GM21737 (cell line): Measurements from ENCODE around the gene SLC25A11.
"Not testable (repeated sequence)": the region's sequence is repeated elsewhere in the genome, so short reads cannot be mapped to it uniquely, and the experiment has no call there.

Source experiments
- ATAC-seq: cut with Tn5 transposase; IDR thresholded peaks from one replicate; pipeline ENCODE4 v1.9.1; 2021; ENCODE audit warnings: mild to moderate bottlenecking, moderate library complexity; ENCODE audit not compliant: unreplicated experiment

SLC25A11 gene

DNA sequence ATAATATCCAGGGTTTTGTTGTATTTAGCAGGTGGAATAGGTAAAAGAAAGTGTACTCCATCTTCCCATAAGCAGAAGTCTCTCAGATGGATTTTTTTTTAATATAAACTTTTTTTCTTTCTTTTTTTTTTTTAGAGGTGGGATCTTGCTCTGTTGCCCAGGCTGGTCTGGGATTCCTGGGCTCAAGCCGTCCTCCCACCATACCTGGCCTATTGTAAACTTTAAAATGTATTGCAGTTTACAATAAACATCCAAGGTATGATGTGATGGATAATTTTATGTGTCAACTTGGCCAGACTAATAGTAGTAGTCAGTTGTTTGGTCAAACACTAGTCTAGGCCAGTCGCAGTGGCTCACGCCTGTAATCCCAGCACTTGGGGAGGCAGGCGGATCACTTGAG lies 18.5 kb downstream of the SLC25A11 start:
- no peak for ATAC-seq

DNA sequence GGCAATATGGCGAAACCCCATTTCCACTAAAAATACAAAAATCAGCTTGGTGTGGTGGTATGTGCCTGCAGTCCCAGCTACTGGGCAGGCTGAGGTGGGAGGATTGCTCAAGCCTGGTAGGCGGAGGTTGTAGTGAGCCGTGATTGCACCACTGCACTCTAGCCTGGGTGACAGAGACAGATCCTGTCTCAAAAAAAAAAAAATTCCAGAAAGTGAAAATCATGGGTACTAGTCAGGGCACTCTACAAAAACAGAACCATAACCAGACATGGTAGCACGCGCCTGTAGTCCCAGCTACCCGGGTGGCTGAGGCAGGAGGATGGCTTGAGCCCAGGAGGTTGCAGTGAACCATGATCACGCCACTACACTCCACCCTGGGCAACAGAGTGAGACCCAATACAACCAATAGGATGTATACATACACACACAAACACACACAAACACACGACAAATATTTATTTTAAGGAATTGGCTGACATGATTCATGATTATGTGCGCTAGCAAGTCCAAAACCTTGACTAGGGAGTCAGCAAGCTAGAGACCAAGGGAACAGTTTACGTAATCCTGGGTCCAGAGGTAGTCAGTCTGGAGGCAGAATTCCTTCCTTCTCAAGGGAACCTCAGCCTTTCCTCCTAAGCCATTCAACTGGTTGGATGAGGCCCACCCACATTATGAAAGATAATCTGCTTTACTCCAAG lies 19.3 kb downstream of the SLC25A11 start:
- no peak for ATAC-seq

DNA sequence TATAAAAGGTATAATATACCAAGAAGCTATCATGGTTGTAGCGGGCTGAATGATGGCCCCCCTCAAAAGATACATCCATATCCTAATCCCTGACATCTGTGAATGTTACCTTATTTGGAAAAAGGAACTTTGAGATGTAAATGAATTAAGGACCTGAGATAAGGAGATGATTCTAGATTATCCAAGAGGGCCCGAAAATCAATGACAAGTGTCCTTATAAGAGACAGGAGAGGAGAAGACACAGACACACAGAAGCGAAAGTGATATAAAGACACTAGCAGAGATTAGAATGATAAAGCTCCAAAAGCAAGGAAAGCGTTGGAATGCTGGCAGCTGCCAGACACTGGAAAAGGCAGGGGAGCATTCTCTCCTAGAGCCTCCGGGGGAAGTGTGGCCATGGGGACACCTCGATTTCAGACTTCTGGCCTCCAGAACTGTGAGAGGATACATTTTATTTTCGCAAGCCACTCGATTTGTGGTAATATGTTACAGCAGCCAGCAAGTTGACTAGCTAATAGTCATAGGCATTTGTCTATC lies 20.3 kb downstream of the SLC25A11 start:
- no peak for ATAC-seq

DNA sequence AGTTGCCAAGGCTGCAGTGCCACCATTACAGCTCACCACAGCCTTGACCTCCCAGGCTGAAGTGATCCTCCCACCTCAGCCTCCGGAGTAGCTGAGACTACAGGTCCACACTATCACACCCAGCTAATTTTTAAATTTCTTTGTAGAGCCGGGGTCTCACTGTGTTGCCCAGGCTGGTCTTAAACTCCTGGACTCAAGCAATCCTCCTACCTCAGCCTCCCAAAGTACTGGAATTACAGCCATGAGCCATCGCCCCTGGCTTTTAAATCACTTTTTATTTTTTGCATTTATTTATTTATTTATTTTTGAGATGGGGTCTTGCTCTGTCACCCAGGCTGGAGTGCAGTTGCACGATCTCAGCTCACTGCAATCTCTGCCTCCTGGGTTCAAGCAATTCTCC lies 25.3 kb downstream of the SLC25A11 start:
- ATAC-seq, result not testable (repeated sequence)

DNA sequence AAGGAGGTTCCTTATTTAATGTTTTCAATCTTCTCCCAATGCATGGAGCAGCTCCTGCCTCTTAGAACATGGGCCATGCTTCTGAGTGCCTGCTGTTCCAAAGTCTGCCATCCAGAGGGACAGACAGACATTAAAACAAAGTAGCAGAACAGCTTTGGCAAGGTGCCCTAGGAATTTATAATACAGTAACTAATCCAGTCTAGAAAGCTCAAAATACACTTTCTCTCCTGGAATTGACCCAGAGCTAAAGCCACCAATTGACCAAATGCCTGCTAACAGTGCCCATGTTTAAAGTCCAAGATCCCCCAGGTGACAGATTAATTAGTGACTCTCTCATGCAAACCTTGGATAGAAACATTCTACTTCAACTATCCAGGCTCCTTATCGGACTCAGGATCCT lies 25.9 kb downstream of the SLC25A11 start:
- no peak for ATAC-seq

DNA sequence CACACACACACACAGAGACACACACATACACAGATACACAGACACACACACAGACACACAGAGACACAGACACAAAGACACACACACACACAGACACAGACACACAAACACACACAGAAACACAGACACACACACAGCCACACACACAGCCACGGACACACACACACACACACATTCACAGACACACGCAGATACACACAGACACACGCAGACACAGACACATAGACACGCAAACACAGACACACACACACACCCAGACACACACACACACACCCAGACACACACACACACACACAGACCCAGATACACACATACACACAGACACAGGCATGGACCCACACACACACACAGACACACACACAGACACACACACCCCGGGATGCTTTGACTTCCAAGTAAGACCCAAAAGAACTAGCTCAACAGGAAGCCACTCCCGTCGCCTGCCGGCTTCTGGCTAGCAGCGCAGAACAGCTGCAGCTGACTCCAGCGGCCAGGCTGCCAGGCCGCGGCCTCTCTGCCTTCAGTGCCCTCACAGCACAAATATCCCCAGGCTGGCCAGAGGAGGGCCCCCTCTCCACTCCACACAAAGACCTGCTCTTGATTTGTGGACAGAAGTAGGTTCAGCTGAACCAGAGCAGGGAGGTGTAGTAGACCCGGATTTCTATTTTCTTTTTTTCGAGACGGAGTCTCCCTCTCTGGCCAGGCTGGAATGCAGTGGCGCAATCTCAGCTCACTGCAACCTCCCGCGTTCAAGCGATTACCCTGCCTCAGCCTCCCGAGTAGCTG lies 30.9 kb downstream of the SLC25A11 start:
- ATAC-seq, result no peak

DNA sequence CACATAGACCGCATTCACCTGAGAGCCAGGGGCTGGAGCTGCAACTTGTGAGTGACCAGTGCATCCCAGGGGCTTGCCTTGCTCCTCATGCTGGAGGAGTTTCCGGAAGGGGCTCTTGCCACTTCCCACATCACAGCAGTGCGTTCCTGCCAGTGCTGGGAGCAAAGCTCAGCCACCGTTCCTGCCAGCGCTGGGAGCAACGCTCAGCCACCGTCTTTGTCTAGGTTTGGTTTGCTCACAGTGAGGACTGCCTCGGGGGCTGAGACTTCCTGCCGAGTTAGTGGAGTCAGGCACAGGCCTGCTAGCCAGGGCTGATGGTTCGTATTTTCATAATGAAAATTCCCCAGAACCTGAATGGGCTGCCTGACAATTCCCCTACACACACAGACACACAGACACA lies 31.5 kb downstream of the SLC25A11 start:
- ATAC-seq, result no peak

DNA sequence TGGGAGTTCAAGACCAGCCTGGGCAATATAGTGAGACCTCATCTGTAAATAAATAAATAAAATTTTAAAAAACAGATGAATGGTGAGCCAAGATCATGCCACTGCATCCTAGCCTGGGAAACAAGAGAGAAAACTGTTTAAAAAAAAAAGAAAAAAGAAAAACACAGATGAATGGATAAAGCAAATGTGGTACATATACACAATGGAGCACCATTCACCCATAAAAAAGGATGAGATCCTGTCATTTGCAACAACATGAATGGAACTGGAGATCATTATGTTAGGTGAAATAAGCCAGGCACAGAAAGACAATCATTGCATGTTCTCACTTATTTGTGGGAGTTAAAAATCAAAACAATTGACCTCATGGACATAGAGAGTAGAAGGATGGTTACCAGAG lies 33.2 kb downstream of the SLC25A11 start:
- ATAC-seq, result not testable (repeated sequence)

DNA sequence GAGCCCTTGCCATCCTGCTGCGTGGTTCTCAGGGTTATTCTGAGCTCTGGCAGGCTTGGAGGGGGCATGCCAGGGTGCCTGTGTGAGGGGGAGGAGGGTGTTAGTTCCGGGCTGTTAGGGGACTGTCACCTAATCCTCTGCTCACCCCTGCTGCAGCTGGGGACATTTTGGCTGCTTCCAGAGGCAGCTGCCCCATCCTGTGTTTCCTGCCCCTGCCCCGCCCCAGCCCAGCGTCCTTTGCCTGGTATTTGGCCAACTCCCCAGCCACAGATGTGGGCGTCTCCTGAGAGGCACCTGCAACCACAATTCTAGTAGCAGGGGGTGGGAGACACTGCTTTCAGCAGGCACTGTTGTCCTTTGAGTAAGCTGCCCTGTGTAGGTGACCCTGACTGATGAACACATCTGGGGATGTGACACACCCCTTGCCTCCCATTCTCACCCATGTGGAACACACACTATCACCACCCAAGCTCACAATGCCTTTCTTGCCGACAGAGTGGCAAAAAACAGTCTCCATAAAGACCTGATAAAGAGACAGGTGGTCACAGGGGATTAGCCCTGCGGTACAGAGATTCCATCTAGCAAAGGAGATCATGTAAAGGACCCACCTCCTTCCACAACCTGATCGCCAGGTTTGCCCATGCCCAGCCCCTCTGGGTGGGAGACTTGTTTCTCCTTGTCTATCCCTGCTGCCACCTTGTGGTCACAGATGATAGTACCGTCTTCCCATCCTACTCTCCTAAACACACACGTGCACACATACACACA lies 36.6 kb downstream of the SLC25A11 start, which contains the start of gene CHRNE:
CHRNE (minus strand) TSS at position 48 of the 768 bp plus-strand sequence; CDS start at position 13, 35 bp downstream.
- no peak for ATAC-seq

DNA sequence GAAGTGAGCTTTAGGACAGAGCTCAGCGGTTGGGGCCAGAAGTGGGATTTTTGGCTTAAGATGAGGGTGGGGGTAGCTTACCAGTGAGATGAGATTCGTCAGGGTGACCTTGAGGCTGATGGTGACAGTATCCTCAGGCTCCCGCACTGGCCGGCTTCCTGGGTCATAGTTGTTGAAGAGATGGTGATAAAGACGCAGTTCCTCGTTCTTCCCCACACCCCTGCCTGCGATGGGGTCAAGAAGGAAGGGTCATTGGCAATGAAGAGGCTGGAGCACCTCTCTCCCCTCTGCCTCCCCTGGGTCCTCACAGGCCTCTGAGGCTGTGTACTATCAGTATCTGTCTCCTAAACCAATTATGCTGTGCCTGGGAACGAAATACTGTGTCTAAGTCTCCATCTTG lies 37.3 kb downstream of the SLC25A11 start:
- no peak for ATAC-seq

DNA sequence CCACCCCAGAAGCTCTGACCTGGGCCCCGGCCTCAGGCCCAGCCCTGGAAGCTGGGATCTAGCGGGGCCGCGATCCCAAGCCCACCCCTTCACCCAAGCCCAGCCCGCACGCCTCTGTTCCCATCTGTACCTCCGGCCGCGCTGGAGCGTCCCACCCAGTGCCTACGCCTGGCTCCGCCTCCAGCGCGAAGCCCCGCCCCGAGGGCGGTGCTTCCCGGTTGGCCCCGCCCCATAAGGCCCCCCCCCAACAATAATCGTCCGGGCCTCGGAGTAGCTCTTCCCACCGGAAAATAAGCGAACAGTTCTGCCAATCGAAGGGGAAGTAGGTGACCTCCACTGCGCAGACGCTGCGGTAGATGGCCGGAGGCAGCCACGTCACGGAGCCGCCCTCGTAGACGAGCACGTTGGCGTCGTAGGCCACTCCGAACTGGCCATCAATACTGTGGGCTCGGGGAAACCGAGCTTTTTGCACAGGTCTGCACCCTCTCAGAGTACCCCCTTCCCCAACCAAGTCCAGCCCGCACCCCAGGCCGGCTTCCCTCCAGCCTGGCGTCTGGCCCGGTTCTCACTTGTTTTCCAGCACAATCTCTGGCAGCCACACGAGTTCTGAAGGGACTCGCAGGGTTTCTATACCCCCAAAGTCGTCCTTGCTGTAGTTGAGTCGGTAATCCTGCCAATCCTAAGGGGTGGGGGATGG lies 38.0 kb downstream of the SLC25A11 start:
- no peak for ATAC-seq

DNA sequence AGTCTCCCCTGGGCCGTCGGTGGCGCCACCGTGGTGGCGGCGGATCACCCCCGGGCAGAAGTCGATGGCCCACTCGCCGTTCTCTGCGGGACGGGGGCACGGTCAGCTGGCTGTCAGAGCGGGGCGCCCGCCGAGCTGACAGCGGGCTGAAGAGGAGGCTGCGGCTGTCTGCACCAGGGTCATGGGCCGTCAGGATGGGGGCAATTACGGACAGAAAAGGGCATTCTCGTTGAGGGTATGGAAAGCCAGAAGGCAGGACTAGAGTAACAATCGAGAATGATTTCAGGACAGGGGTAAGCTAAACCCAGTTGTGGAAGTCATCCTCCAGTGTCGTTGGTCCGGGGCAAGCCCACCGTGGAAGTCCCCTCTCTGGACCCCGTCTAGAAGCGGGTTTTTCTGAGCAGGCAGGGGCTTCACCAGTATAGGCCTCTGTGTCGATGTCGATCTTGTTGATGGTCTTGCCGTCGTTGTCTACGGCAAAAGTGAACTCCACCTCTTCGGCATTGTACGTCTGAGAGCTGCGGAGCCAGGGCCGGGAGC lies 38.7 kb downstream of the SLC25A11 start:
- no peak for ATAC-seq

DNA sequence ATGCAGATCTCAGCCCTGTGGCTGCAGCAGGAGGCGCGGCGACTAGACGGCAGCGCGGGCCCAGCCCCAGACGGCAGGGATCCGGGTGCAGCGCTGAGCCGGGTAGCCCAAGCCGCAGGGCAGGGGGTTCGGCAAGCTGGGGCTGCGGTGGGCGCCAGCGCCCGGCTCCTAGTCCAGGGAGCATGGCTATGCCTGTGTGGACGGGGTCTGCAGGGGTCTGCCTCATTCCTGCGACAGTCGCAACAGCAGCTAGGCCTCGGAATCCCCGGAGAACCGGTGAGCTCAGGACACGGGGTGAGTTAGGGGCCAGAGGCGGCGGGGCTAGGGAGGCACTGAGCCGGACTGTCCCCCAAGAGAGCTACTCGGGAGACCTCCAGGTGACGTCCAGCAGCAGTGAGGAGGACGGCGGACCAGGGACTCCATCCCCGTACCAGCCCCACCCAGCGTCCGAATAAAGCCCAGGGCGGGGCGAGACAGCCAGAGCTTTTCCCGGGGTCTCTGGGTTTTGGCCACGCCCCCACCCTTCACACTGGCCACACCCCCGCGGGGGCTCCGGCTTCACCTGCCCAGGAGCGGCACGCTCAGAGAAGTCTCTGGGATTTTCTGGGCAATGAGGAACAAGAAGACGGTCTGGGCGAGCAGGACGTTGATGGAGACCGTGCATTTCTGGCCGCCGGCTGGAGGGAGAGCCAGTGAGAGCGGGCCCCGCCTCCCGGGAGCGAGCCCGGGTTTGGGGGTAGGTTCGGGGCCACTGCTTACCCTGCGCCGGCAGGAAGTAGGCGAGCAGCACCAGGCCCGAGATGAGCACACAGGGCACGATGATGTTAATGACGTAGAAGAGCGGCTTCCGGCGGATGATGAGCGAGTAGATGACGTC lies 39.4 kb downstream of the SLC25A11 start:
- no peak for ATAC-seq

DNA sequence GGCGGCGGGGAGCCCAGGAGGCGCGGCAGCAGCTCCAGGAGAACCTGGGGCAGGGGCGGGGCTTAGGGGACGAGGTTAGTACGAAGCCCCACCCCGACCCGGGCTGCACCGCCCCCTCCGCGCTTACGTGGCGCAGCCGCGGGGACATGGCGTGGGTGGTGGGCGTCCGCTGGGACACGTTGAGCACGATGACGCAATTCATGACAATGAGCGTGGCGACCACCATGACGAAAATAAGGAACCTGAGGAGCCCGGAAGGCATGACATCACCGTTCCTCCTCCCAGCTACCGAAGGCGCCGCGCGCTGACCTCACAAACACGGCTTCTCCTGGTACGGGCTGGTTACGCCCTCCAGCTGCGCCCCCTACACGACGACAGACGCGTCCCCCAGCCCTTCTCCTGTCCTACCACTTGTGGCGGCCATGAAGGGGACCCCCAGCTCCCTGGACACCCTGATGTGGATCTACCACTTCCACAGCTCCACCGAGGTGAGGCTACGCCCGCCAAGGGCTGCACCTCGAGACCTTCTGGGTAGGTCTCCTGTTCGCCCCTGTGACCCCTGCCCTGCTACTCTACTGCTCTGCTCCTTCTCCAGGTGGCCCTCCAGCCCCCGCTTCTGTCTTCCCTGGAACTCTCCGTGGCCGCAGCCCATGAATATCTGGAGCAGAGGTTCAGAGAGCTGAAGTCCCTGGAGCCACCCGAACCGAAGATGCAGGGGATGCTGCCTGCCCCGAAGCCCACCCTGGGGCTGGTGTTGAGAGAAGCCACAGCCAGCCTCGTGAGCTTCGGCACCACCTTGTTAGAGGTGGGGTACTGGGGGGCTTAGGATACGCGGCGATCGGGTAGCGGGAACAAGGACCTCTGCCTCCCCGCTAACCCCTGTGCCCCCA lies 40.3 kb downstream of the SLC25A11 start, which contains the start of gene C17orf107:
C17orf107 (plus strand) TSS at position 196 of the 890 bp plus-strand sequence; CDS start at position 423, 227 bp downstream.
- no peak for ATAC-seq

DNA sequence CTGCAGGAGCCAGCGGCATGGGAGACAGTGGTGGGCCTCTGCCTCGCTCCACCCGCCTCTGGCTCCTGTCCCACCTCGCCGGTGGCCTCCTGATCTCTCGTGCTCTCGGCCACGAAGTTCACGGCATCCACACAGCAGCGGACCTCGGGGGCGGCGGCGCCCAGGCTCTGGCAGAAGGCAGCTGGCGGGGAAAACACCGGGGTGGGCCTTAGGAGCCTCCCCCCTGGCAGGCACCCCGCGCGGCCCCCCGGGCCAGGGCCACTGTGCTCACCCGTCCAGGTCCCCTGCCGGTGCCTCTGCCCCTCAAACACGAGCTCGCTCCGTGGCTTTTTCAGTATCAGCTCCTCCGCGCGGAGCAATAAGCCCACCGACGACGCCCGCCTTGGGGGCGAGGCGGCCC lies 40.9 kb downstream of the SLC25A11 start:
- no peak for ATAC-seq

DNA sequence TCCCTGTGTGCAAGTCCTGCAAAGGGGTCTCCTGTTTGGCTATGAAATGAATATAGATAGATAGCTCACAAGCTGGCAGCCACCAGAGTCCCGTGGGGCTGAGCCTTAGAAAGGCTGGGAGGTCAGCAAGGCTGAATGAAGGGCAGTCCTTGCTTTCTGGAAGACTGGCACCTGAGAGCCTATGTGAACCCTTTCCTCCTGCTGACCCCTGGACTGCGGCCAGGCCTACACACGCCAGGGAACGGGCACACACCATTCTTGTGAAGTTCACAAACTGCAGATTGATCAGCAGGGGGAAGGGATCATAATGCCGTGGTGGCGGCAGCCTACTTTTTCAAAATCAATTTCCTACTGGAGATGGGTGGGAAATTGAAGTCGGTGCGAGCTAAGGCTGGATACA lies 41.5 kb downstream of the SLC25A11 start:
- ATAC-seq, result no peak

DNA sequence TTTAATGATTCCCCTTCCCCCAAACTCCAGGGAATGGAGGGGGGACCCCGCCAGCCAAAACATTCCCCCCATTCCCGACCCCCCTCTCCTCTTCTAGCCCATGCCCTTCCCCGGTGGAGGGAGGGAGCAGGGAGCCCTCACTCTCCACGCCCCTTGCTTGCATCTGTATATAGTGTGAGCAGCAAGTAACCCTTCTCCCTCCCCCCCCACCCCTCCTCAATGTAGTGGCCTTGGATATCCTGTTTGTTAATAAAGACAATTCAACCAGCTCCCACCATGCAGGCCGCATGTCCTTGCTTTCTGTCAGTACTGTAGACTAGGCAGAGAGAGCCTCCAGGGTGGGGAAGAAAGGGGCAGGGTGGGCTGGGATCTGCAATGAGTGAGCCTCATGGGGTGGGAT lies 42.1 kb downstream of the SLC25A11 start:
- ATAC-seq, result no peak

DNA sequence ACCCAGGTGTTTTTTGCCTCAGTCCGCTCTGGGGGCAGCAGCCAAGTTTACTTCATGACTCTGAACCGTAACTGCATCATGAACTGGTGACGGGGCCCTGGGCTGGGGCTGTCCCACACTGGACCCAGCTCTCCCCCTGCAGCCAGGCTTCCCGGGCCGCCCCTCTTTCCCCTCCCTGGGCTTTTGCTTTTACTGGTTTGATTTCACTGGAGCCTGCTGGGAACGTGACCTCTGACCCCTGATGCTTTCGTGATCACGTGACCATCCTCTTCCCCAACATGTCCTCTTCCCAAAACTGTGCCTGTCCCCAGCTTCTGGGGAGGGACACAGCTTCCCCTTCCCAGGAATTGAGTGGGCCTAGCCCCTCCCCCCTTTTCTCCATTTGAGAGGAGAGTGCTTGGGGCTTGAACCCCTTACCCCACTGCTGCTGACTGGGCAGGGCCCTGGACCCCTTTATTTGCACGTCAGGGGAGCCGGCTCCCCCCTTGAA lies 42.6 kb downstream of the SLC25A11 start:
- ATAC-seq, result no peak
